ENCODE measurements around the gene HIGD2A. TPM values are rescaled to one million over a fixed set of nuclear protein-coding genes. Genes with fewer than 3 reads are reported as not detected.
A peak's percentile ranks its signal among the peaks of the same experiment; 100 is the strongest.

HIGD2A gene
- total and polyA plus RNA-seq, 2 of the 13 experiments (the other 11 are each of a cell fraction or from before 2014, with no cell fraction given) = 89.2 to 146 TPM

DNA sequence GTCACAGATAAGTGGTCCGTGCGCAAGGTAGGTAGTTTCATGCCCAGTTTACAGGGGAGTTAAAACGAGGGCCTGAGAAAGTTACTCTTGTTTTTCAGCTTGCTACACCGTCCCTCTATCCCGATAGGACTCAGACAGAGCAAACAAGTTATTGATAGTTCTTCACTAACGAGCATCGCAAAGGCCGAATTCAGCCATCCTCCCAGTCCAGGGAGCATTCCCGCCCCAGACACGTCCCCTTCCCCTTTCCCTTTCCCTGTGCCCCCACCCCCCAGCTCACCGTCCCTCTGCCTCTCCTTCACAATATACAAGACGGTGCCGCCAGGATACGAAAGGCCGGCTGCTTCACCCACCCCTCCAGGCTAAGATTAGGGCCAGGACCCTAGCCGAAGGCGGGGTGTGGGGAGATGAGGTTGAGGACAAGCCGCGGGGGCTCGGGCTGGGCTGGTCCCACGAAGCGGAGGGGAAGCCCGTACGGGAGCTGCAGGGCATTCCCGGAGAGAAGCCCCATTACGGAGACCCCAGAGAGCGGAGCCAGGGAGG lies 27.6 kb upstream of the HIGD2A start (continued):
- TF ChIP-seq, protein P1, sequence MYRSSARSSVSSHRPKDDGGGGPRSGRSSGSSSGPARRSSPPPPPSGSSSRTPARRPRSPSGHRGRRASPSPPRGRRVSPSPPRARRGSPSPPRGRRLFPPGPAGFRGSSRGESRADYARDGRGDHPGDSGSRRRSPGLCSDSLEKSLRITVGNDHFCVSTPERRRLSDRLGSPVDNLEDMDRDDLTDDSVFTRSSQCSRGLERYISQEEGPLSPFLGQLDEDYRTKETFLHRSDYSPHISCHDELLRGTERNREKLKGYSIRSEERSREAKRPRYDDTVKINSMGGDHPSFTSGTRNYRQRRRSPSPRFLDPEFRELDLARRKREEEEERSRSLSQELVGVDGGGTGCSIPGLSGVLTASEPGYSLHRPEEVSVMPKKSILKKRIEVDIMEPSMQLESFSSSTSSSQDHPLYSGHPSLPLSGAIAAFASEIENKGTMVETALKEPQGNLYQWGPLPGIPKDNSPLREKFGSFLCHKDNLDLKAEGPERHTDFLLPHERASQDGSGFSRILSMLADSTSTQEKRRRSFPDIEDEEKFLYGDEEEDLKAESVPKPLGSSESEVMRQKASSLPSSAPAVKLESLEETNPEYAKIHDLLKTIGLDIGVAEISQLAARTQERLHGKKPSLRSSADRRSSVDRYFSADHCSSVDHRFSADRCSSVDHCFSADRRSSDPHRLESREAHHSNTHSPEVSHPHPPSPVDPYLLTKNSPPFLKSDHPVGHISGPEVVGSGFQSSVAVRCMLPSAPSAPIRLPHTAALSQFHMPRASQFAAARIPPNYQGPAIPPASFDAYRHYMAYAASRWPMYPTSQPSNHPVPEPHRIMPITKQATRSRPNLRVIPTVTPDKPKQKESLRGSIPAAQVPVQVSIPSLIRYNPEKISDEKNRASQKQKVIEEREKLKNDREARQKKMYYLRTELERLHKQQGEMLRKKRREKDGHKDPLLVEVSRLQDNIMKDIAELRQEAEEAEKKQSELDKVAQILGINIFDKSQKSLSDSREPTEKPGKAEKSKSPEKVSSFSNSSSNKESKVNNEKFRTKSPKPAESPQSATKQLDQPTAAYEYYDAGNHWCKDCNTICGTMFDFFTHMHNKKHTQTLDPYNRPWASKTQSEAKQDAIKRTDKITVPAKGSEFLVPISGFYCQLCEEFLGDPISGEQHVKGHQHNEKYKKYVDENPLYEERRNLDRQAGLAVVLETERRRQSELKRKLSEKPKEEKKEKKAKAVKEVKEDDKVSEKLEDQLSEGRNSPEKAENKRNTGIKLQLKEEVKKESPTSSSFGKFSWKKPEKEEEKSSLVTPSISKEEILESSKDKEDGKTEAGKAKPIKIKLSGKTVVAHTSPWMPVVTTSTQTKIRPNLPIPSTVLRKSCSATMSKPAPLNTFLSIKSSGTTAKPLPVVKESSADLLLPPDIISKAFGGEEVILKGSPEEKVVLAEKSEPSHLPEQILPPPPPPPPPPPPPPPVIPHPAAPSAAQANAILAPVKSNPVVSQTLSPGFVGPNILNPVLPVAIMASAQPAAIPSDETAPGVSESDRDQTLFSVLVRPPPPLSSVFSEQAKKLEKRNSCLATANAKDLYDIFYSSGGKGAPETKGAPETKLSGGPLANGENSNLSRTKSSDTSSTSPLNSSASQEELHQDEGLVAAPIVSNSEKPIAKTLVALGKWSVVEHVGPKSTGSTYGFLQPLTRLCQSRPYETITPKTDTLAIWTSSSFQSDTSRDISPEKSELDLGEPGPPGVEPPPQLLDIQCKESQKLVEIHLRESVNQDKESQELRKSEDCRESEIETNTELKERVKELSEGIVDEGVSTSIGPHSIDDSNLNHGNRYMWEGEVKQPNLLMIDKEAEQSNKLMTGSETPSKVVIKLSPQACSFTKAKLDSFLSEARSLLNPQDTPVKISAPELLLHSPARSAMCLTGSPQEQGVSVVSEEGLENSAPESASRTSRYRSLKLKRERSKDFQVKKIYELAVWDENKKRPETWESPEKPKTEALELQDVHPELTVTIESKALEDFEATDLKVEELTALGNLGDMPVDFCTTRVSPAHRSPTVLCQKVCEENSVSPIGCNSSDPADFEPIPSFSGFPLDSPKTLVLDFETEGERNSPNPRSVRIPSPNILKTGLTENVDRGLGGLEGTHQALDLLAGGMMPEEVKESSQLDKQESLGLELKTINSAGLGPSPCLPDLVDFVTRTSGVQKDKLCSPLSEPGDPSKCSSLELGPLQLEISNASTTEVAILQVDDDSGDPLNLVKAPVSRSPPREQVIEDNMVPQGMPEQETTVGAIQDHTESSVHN (CRISPR knock-in tag; IDR thresholded peaks at IDR 0.05) = no peak
- no peak for TF ChIP-seq POLR2AphosphoS5 (IDR thresholded peaks at IDR 0.05; ENCODE audit: low read depth, low read length)
- TF ChIP-seq ZNF724P (CRISPR knock-in tag; IDR thresholded peaks at IDR 0.05; ENCODE audit: borderline replicate concordance) = no peak
- TF ChIP-seq ZNF460 (CRISPR knock-in tag; IDR thresholded peaks at IDR 0.05; ENCODE audit: borderline replicate concordance) = no peak
- TF ChIP-seq, protein P2, sequence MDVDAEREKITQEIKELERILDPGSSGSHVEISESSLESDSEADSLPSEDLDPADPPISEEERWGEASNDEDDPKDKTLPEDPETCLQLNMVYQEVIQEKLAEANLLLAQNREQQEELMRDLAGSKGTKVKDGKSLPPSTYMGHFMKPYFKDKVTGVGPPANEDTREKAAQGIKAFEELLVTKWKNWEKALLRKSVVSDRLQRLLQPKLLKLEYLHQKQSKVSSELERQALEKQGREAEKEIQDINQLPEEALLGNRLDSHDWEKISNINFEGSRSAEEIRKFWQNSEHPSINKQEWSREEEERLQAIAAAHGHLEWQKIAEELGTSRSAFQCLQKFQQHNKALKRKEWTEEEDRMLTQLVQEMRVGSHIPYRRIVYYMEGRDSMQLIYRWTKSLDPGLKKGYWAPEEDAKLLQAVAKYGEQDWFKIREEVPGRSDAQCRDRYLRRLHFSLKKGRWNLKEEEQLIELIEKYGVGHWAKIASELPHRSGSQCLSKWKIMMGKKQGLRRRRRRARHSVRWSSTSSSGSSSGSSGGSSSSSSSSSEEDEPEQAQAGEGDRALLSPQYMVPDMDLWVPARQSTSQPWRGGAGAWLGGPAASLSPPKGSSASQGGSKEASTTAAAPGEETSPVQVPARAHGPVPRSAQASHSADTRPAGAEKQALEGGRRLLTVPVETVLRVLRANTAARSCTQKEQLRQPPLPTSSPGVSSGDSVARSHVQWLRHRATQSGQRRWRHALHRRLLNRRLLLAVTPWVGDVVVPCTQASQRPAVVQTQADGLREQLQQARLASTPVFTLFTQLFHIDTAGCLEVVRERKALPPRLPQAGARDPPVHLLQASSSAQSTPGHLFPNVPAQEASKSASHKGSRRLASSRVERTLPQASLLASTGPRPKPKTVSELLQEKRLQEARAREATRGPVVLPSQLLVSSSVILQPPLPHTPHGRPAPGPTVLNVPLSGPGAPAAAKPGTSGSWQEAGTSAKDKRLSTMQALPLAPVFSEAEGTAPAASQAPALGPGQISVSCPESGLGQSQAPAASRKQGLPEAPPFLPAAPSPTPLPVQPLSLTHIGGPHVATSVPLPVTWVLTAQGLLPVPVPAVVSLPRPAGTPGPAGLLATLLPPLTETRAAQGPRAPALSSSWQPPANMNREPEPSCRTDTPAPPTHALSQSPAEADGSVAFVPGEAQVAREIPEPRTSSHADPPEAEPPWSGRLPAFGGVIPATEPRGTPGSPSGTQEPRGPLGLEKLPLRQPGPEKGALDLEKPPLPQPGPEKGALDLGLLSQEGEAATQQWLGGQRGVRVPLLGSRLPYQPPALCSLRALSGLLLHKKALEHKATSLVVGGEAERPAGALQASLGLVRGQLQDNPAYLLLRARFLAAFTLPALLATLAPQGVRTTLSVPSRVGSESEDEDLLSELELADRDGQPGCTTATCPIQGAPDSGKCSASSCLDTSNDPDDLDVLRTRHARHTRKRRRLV (CRISPR knock-in tag; IDR thresholded peaks at IDR 0.05) = no peak; the same call in 1 of the 2 replicates
- no peak for TF ChIP-seq MYNN (CRISPR knock-in tag; IDR thresholded peaks at IDR 0.05; ENCODE audit: low read depth)
- TF ChIP-seq, protein P3, sequence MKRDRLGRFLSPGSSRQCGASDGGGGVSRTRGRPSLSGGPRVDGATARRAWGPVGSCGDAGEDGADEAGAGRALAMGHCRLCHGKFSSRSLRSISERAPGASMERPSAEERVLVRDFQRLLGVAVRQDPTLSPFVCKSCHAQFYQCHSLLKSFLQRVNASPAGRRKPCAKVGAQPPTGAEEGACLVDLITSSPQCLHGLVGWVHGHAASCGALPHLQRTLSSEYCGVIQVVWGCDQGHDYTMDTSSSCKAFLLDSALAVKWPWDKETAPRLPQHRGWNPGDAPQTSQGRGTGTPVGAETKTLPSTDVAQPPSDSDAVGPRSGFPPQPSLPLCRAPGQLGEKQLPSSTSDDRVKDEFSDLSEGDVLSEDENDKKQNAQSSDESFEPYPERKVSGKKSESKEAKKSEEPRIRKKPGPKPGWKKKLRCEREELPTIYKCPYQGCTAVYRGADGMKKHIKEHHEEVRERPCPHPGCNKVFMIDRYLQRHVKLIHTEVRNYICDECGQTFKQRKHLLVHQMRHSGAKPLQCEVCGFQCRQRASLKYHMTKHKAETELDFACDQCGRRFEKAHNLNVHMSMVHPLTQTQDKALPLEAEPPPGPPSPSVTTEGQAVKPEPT (CRISPR knock-in tag; IDR thresholded peaks at IDR 0.05; ENCODE audit: low read depth) = 0 out of 2 replicates have a peak, but pooled peaks have one; percentile 11
- TF ChIP-seq, protein P4, sequence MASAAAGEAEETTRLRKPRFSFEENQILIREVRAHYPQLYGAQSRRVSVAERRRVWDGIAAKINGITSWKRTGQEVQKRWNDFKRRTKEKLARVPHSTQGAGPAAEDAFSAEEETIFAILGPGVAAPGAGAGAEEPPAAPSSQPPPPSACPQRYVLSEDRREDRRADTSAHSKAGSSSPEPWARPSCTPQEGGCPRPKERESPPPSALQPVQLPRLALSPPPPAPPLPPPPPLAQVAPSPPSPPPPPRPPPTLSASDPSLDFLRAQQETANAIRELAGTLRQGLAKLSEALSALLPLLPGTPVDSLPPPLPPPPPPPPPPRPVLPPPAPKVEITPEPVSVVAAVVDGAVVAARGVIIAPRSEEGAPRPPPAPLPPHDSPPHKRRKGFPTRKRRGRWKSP (CRISPR knock-in tag; IDR thresholded peaks at IDR 0.05) = 0 out of 2 replicates have a peak, but pooled peaks have one; percentile 8
- TF ChIP-seq, protein P5, sequence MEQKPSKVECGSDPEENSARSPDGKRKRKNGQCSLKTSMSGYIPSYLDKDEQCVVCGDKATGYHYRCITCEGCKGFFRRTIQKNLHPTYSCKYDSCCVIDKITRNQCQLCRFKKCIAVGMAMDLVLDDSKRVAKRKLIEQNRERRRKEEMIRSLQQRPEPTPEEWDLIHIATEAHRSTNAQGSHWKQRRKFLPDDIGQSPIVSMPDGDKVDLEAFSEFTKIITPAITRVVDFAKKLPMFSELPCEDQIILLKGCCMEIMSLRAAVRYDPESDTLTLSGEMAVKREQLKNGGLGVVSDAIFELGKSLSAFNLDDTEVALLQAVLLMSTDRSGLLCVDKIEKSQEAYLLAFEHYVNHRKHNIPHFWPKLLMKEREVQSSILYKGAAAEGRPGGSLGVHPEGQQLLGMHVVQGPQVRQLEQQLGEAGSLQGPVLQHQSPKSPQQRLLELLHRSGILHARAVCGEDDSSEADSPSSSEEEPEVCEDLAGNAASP (CRISPR knock-in tag; IDR thresholded peaks at IDR 0.05; ENCODE audit: borderline replicate concordance) = no peak
- TF ChIP-seq ZBTB42 (CRISPR knock-in tag; IDR thresholded peaks at IDR 0.05) = no peak

All from HepG2 (cell line).